Measurements from ENCODE around the gene GLT8D2.

GLT8D2 gene

DNA sequence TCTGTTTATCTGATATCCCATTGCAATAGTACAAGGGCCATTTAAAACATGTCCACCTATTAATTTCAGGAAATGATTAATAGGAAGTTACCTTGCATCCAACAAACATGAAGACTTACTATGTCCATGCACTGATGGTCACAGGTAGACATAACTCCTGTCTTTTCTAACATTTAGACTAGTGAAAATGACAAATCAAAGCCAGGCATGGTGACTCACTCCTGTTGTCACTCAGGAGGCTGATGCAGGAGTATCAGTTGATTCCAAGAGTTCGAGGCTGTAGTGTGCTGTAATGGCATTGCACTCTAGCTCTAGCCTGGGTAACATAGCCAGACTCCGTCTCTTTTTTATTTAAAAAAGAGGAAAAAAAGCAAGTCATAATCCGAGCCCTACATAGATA is 105.0 kb downstream of the GLT8D2 start:
- no peak for DNase-seq

Data from CD4-positive, alpha-beta T cell treated with Interleukin-17A for 4 hours (primary cell).